GM18499 (cell line): ENCODE measurements around the gene RAB35.

Source experiments
- ATAC-seq: cut with Tn5 transposase; IDR thresholded peaks from one replicate; pipeline ENCODE4 v1.9.1; 2021; ENCODE audit warnings: moderate number of reproducible peaks; ENCODE audit not compliant: insufficient read depth, unreplicated experiment

RAB35 gene

GRCh38 chr12:120109570-120110267, 6.8 kb downstream of the RAB35 start:
- no peak for ATAC-seq

- ATAC-seq = no peak
Measured at GRCh38 chr12:120106151-120106550, 10.4 kb downstream of the RAB35 start.

- ATAC-seq = no peak
Measured at GRCh38 chr12:120103371-120103770, 13.2 kb downstream of the RAB35 start.

DNA sequence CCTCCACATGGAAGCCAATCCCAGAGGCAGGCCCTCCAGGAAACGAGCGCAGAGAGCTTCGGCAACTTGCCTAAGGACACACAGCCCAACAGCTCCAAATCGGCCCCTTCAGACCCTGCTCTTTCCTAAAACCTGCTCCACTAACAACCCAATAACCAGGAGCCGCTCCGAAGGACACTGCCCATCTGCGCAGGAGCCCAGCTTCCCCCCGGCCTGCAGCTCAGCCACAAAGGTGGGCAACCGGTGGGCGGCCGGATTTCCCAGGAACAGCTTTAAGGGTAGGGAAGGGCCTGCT, 13.6 kb downstream of the RAB35 start:
- no peak for ATAC-seq

- ATAC-seq = no peak
Measured at GRCh38 chr12:120102189-120103043, 14.1 kb downstream of the RAB35 start.

DNA sequence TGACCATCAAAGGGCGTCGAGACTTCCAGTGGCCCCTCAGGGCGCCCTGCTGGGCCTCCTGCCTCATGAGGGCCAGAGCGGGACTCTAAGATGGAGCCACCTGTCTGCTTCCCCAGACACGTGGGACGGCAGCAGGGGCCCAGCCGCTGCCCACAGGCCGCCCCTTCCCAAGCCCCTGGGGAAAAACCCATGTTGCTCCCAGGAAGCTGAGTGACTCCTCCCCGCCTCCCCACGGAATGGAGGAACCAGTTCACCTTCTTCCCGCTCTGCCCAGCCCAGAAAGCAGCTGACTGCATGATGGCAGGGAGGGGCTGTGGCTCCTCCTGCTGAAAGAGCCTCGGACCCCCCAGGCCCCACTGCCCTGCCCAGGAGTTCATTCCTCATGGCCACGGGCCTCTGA, 14.9 kb downstream of the RAB35 start:
- ATAC-seq = no peak

GRCh38 chr12:120101182-120101581, 15.4 kb downstream of the RAB35 start:
- no peak for ATAC-seq

DNA sequence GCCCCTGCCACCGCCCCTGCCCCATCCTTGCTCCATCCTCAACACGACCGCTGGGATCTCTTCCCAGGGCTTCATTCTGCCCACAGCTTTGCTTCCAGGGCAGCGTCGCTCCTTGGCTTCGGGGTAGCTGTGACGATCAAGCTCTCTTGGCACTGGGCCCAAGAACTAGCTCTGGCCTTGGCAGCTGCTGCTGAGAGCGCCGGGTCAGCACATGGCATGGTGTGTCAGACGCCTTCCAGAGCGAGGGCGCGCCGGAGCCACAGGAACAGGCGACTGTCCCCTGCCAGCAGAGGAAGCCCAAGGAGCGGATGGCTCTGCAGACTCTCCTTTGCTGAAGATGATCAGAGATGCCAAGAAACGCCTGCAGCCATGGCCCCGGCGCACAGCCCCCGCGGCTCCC, 15.9 kb downstream of the RAB35 start:
- ATAC-seq = no peak

DNA sequence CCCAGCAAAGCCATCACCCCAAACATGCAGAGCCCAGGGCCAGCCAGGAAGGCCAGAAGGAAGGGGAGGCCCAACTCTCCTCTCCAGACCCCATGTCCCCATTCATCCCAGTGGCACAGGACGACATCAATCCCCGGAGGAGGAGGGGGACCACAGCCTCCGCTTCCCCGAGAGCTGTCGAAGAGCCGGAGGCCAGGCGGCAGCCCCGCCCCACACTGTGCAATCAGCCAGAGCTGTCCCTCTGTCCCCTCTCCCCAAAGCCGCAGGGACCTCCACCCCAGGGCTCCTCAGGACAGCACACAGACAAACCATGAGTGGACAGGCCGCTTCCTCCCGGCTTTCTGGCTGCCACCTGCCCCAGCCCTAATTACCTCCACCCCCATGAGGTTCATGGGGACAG, 16.8 kb downstream of the RAB35 start:
- ATAC-seq = no peak

GRCh38 chr12:120098756-120099470, 17.6 kb downstream of the RAB35 start:
- ATAC-seq = no peak

GRCh38 chr12:120096671-120097202, 19.8 kb downstream of the RAB35 start:
- no peak for ATAC-seq

DNA sequence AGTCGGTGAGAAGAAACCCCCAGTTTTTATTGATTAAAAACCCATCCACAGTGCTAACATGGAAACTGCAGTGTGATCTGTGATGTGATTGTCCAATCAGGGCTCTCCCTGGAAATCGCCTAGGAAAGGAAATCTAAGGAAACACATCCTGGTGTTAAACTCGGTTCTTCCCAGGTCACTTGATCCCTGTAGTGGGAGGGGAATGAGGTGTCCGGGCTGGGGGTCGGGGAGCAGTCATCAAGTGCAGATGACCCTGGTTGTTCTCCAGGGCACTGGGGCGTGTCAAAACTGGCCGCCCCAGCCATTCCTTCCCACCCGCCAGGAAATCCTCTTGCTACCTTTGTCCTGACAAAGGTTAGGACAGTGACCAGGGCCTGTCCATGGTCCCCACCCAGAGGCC, 20.8 kb downstream of the RAB35 start:
- no peak for ATAC-seq

- no peak for ATAC-seq
Measured at GRCh38 chr12:120095331-120095730, 21.2 kb downstream of the RAB35 start.

GRCh38 chr12:120094485-120094884, 22.1 kb downstream of the RAB35 start:
- no peak for ATAC-seq

GRCh38 chr12:120093592-120094355, 22.8 kb downstream of the RAB35 start:
- no peak for ATAC-seq

DNA sequence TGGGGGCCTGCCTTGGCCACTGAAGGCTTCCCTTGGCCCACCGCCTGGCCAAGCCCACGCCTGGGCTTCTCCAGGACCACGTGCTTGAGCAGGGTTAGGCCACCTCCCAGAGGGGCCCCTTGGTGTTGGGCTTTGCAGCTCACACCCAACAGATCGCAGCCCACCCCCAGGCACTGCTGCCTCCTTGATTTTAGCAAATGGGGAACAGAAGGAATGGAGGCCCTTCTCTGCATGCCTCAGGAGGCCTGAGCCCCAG, 23.3 kb downstream of the RAB35 start:
- no peak for ATAC-seq

- ATAC-seq = no peak
Measured at GRCh38 chr12:120092551-120093335, 23.8 kb downstream of the RAB35 start.

DNA sequence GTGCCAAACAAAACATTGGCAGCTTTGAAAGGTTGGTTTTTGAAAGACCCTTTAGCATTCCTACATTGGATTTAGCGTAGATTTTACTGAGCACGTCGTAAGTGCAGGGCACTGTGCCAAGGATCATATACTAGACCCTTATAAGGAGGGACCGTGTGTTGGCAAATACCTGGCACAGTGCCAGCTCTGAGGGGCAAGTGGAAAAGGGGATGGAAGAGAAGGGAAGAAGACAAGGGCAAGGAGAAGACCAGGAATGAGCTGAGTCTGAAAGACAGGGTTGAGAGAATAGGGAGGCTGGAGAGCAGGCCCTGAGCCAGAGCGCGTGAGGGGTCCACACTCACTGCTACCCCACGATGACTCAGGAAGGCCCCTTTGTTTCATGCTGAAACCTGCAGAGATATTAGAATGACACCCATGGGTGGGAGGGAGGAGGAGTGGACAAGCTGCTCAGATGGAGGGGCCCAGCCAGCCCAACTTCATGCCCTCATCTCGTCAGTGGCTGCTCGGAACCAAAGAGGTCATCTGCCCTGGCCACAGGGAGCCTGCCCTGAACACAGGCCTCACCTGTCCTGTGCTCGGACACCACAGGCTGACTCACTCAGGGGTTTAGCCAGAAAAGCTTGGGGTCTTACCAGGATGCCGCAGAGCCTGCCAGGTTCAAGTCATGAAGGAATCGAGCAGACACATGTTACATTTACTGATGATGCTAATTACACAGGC, 25.0 kb downstream of the RAB35 start:
- no peak for ATAC-seq

DNA sequence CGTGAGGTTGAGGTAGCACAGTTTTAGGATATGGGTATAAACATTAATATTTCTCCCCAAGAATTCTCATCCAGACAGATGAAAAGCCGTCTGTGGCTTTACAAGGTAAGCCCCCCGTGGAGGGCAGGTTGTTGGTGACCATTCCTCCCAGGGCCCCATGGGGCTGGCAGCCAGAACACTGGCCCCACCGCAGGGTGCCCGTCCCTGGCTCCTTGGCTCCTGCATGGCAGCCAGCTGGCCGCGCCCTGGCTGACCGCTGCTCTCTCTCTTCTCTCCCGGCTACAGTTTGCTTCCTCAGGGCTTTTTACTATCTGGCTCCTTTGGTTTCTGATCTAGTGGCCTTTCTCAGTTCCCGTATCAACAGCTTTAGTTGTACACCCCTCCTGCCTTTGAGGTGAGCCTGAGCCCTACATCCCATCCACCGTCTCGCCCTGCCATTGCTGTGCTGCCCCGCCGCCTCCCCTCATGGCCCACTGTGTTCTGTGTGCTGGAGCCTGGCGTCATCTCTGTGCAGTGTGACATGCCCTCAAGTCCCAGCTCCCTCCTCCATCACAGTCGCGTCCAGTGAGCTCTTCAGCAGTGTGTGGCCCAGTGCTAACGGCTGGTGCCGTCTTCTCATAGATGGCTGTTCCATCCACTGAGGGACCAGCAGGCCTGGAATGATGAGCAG, 25.8 kb downstream of the RAB35 start:
- no peak for ATAC-seq
